Measurements from ENCODE around the gene SEL1L3. TPM values are rescaled to one million over a fixed set of nuclear protein-coding genes. Genes with fewer than 3 reads are reported as not detected.
A peak's percentile ranks its signal among the peaks of the same experiment; 100 is the strongest.

SEL1L3 gene
- total and polyA plus RNA-seq, 2 donors (not counting 3 experiments of a cell fraction or from before 2014, with no cell fraction given), result 53.4 to 122 TPM

DNA sequence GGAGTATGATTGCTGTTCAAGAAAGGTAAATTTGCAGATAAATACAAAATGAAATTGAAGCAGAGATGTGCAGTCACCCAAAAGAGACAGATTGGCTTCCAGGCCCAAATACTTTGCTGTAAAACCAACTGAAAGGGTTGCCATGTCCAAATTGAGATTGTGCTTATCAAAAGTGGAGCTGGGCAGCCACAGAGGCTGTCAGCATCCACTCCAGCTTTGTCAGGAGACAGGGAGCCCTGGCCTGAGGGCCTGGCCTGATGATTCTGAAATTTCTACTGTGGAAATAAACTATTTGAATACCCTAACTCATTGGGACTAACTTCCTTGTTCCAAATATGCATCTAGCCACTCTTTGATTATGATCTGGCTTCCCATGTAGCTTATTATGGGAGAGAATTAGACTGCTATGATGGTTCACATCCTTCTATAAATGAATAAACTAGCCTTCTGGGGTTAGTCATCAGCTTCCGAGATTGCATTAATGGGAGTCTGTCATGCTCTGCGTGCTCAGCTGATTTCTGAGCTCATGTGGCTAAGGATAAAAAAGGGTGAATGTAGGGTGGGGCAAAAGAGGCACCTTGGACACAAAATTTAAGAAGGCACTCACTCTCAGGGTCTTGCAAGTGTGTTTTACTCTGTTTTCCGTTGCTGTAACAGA, 158.9 kb downstream of the SEL1L3 start:
- CTCF ChIA-PET, result interaction anchor here (1.2 to 2.6 kb wide), 4 partner anchors 9 to 264 kb away, joined by 4 to 13 read pairs (median 4); no protein-coding TSS in a partner anchor
- BruUV-seq (replicated peaks), result no TSS peak

DNA sequence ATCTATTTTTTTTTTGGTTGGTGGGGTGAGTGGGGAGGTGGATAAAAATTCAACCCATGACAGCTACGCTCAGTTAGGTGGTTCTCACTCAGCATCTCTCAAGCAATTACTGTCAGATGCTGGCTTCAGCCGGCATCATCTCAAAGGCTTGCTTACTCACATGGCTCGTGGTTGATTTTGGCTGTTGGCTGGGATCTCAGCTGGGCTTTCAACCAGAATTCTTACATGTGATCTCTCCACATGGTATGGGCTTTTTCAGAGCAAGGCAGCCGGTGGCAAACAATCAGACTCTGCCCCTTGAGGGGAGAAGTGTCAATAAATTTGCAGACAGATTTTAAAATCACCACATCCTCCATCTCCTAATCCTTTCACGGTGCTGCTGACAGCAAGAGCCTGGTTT, 159.9 kb downstream of the SEL1L3 start:
- no peak for TF ChIP-seq POLR2AphosphoS5 (IDR thresholded peaks at IDR 0.05; ENCODE audit: insufficient read depth, low read depth, low read length)
- no peak for TF ChIP-seq CTCF (IDR thresholded peaks at IDR 0.05; ENCODE audit: extremely low read depth in 1 of 2, insufficient read depth in 1 of 2, low read depth in 1 of 2, low read length in 2 of 2)
- TF ChIP-seq, protein P1, sequence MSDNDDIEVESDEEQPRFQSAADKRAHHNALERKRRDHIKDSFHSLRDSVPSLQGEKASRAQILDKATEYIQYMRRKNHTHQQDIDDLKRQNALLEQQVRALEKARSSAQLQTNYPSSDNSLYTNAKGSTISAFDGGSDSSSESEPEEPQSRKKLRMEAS (IDR thresholded peaks at IDR 0.05; ENCODE audit: insufficient read depth, insufficient read length), result no peak
- TF ChIP-seq MYC (IDR thresholded peaks at IDR 0.05; ENCODE audit: low read depth, low read length), result no peak
- TF ChIP-seq EZH2 (IDR thresholded peaks at IDR 0.05; ENCODE audit: borderline replicate concordance, low read depth, low read length, severe bottlenecking), result no peak
- TF ChIP-seq FOS (IDR thresholded peaks at IDR 0.05; ENCODE audit: borderline replicate concordance, insufficient read depth, low read length), result no peak
- TF ChIP-seq JUN (IDR thresholded peaks at IDR 0.05; ENCODE audit: borderline replicate concordance, insufficient read depth, insufficient read length, low read depth), result no peak
- TF ChIP-seq GATA2 (IDR thresholded peaks at IDR 0.05; ENCODE audit: insufficient read depth, insufficient read length, low read depth, low read length), result no peak
- TF ChIP-seq POLR2A (IDR thresholded peaks at IDR 0.05; ENCODE audit: low read depth, low read length), result no peak
- BruUV-seq (replicated peaks), result no TSS peak
- intact Hi-C loops (cut with micrococcal nuclease), result no loop called here
- Histone ChIP-seq H3K27ac (ENCODE audit: insufficient read depth, low read depth, low read length) (no peak overlapping the region), H3K4me2 (ENCODE audit: insufficient read depth, low read length) (no peak overlapping the region), H3K9me3 (replicated peaks; ENCODE audit: control insufficient read depth, insufficient read depth, low read length) (no peaks in the 10 kb centered on the region), H3K9ac (replicated peaks; ENCODE audit: extremely low read depth, insufficient read depth, low read length) (no peak overlapping the region), H4K20me1 (replicated peaks; ENCODE audit: control insufficient read depth, extremely low read depth, insufficient read depth, low read length) (no peaks in the 10 kb centered on the region), H3K4me1 (ENCODE audit: control insufficient read depth, extremely low read depth, insufficient read depth, low read length) (no peaks in the 10 kb centered on the region), H3K79me2 (ENCODE audit: control insufficient read depth, insufficient read depth, low read length) (no peaks in the 10 kb centered on the region), H3K4me3 (replicated peaks in 1 of 3; ENCODE audit: insufficient read depth in 1 of 3, low read depth in 1 of 3, low read length in 3 of 3) (no peak overlapping the region), H3K36me3 (ENCODE audit: control insufficient read depth in 2 of 2, extremely low read depth in 1 of 2, insufficient read depth in 2 of 2, low read length in 2 of 2) (no peaks in the 10 kb centered on the region), H3K27me3 (ENCODE audit: control insufficient read depth in 2 of 2, insufficient read depth in 2 of 2, low read length in 2 of 2) (no peaks in the 10 kb centered on the region), H3K9me1 (replicated peaks; ENCODE audit: control insufficient read depth, extremely low read depth, insufficient read depth, low read length) (no peaks in the 10 kb centered on the region), H2AFZ (ENCODE audit: low read depth, low read length) (no peak overlapping the region)
- POLR2A ChIA-PET, result no interaction called here
- DNase-seq (ENCODE audit: low read depth, low spot score) (no peak), FAIRE-seq (no peak)
- CTCF ChIA-PET, result interaction anchor here (1.4 to 2.6 kb wide), 2 partner anchors 10 to 261 kb away, joined by 4 to 13 read pairs; no protein-coding TSS in a partner anchor
- dilution Hi-C loops (cut with MboI; ENCODE audit: extremely low pct_ligation_motif_present, low sequenced_read_pairs), result no loop called here

More for the DNA sequence above, 158.9 kb downstream of the SEL1L3 start:
- DNase-seq (ENCODE audit: low read depth, low spot score) (no peak), FAIRE-seq (no peak)
- Histone ChIP-seq H3K27me3 (ENCODE audit: control insufficient read depth in 2 of 2, insufficient read depth in 2 of 2, low read length in 2 of 2) (no peaks in the 10 kb centered on the region), H3K4me1 (ENCODE audit: control insufficient read depth, extremely low read depth, insufficient read depth, low read length) (no peaks in the 10 kb centered on the region), H3K27ac (ENCODE audit: insufficient read depth, low read depth, low read length) (no peak overlapping the region), H2AFZ (ENCODE audit: low read depth, low read length) (no peak overlapping the region), H3K36me3 (ENCODE audit: control insufficient read depth in 2 of 2, extremely low read depth in 1 of 2, insufficient read depth in 2 of 2, low read length in 2 of 2) (no peaks in the 10 kb centered on the region), H4K20me1 (replicated peaks; ENCODE audit: control insufficient read depth, extremely low read depth, insufficient read depth, low read length) (no peaks in the 10 kb centered on the region), H3K9me1 (replicated peaks; ENCODE audit: control insufficient read depth, extremely low read depth, insufficient read depth, low read length) (no peaks in the 10 kb centered on the region), H3K9me3 (replicated peaks; ENCODE audit: control insufficient read depth, insufficient read depth, low read length) (no peaks in the 10 kb centered on the region), H3K9ac (replicated peaks; ENCODE audit: extremely low read depth, insufficient read depth, low read length) (no peak overlapping the region), H3K79me2 (ENCODE audit: control insufficient read depth, insufficient read depth, low read length) (no peaks in the 10 kb centered on the region), H3K4me3 (replicated peaks in 1 of 3; ENCODE audit: insufficient read depth in 1 of 3, low read depth in 1 of 3, low read length in 3 of 3) (no peak overlapping the region), H3K4me2 (ENCODE audit: insufficient read depth, low read length) (no peak overlapping the region)
- TF ChIP-seq FOS (IDR thresholded peaks at IDR 0.05; ENCODE audit: borderline replicate concordance, insufficient read depth, low read length), result peak; percentile 22
- TF ChIP-seq, protein P1 (IDR thresholded peaks at IDR 0.05; ENCODE audit: insufficient read depth, insufficient read length), result no peak
- dilution Hi-C loops (cut with MboI; ENCODE audit: extremely low pct_ligation_motif_present, low sequenced_read_pairs) (no loop called here), intact Hi-C loops (cut with micrococcal nuclease) (no loop called here)
- POLR2A ChIA-PET, result no interaction called here

All from endothelial cell of umbilical vein (primary cell).